Body of pancreas (tissue), 4 donors: ENCODE results near the gene RGP1.

Experiments
- CTCF ChIP-seq, 7 experiments: fragments of 450-650 bp in 4 of 7; fragments of 200-600 bp in 3 of 7; sonication (generic) in 3 of 7; IDR thresholded peaks; one replicate each; pipeline ENCODE4 v1.5.1; 2016 to 2019; ENCODE audit warnings: antibody characterized with exemption in 7 of 7
- POLR2A ChIP-seq, 3 donors: fragments of 450-650 bp; IDR thresholded peaks; one replicate each; pipeline ENCODE4 v1.6.1; 2016; ENCODE audit warnings: antibody characterized with exemption in 3 of 3, mild to moderate bottlenecking in 2 of 3

GRCh38 chr9:35758475-35759050 lies 9.5 kb downstream of the RGP1 start:
- TF ChIP-seq CTCF (IDR thresholded peaks at IDR 0.05): no peak
- TF ChIP-seq POLR2A (IDR thresholded peaks at IDR 0.05): no peak
